Measurements from ENCODE around the gene GGA3.
A peak's percentile ranks its signal among the peaks of the same experiment; 100 is the strongest.
"Not testable (repeated sequence)": the region's sequence is repeated elsewhere in the genome, so short reads cannot be mapped to it uniquely, and the experiment has no call there.

GGA3 gene

GRCh38 chr17:75265614-75266315 is 4.4 kb upstream of the GGA3 start:
- Histone ChIP-seq H3K4me3 (no peak overlapping the region), H3K4me1 (peaks cover 38% of the 10 kb centered on the region), H3K27me3 (no peaks in the 10 kb centered on the region), H3K4me2 (no peak overlapping the region), H3K9me3 (no peaks in the 10 kb centered on the region), H3K9ac (no peak overlapping the region), H4K20me1 (peaks cover 9% of the 10 kb centered on the region; the same call in 1 of the 2 replicates), H3K36me3 (peaks cover 48% of the 10 kb centered on the region), H3K27ac (no peak overlapping the region)
- no peak for TF ChIP-seq Cebpa-rat (IDR thresholded peaks at IDR 0.05)

- H3K9ac ChIP-seq = peak overlapping the region; percentile 96; the same call in 1 of the 2 replicates
- no peaks in the 10 kb centered on the region for H3K9me3 ChIP-seq
- 0 out of 2 replicates have a peak overlapping the region, but pooled peaks have one; percentile 95 for H3K27ac ChIP-seq
- no peaks in the 10 kb centered on the region for H3K27me3 ChIP-seq
- peaks cover 34% of the 10 kb centered on the region for H4K20me1 ChIP-seq
- peaks cover 55% of the 10 kb centered on the region for H3K36me3 ChIP-seq
- H3K4me2 ChIP-seq = peak overlapping the region; percentile 91
- no peak for TF ChIP-seq Cebpa-rat (IDR thresholded peaks at IDR 0.05)
- H3K4me1 ChIP-seq = peaks cover 35% of the 10 kb centered on the region
- peak overlapping the region; percentile 85 for H3K4me3 ChIP-seq
Measured at GRCh38 chr17:75263055-75263454, 1.6 kb upstream of the GGA3 start.

GRCh38 chr17:75262112-75262606 is 753 bp upstream of the GGA3 start:
- H3K4me2 ChIP-seq = peak overlapping the region; percentile 91
- peak overlapping the region; percentile 95 for H3K27ac ChIP-seq
- TF ChIP-seq Cebpa-rat (IDR thresholded peaks at IDR 0.05) = no peak
- H3K36me3 ChIP-seq = peaks cover 48% of the 10 kb centered on the region
- H3K4me3 ChIP-seq = peak overlapping the region; percentile 85
- H3K4me1 ChIP-seq = peaks cover 35% of the 10 kb centered on the region
- H3K9me3 ChIP-seq = no peaks in the 10 kb centered on the region
- no peaks in the 10 kb centered on the region for H3K27me3 ChIP-seq
- H4K20me1 ChIP-seq = peaks cover 34% of the 10 kb centered on the region
- H3K9ac ChIP-seq = peak overlapping the region; percentile 96

- H3K9ac ChIP-seq = peak overlapping the region; percentile 96
- H3K4me1 ChIP-seq = peaks cover 35% of the 10 kb centered on the region
- no peaks in the 10 kb centered on the region for H3K27me3 ChIP-seq
- no peaks in the 10 kb centered on the region for H3K9me3 ChIP-seq
- H4K20me1 ChIP-seq = peaks cover 33% of the 10 kb centered on the region
- TF ChIP-seq Cebpa-rat (IDR thresholded peaks at IDR 0.05) = no peak
- peak overlapping the region; percentile 89 for H3K4me2 ChIP-seq
- H3K4me3 ChIP-seq = peak overlapping the region; percentile 85
- peaks cover 35% of the 10 kb centered on the region for H3K36me3 ChIP-seq
- H3K27ac ChIP-seq = peak overlapping the region; percentile 95
Measured at GRCh38 chr17:75260641-75261335, 618 bp downstream of the GGA3 start.

- not testable (repeated sequence) for H3K9me3 ChIP-seq, H3K27ac ChIP-seq, H3K9ac ChIP-seq, H3K4me3 ChIP-seq, H3K27me3 ChIP-seq, H3K4me2 ChIP-seq, H3K36me3 ChIP-seq
- peaks cover 56% of the 10 kb centered on the region for H4K20me1 ChIP-seq
- peaks cover 19% of the 10 kb centered on the region for H3K4me1 ChIP-seq
Measured at GRCh38 chr17:75257228-75257627, 4.2 kb downstream of the GGA3 start.

- not testable (repeated sequence) for H3K36me3 ChIP-seq, H3K4me2 ChIP-seq, H3K4me3 ChIP-seq, H3K27ac ChIP-seq, H3K9ac ChIP-seq, H3K9me3 ChIP-seq, H3K27me3 ChIP-seq
- Histone ChIP-seq H4K20me1 (peaks cover 67% of the 10 kb centered on the region), H3K4me1 (peaks cover 29% of the 10 kb centered on the region)
Measured at GRCh38 chr17:75255954-75256698, 5.3 kb downstream of the GGA3 start.

- Histone ChIP-seq H3K36me3 (peaks cover 7% of the 10 kb centered on the region), H3K4me1 (peaks cover 38% of the 10 kb centered on the region), H3K4me2 (peak overlapping the region; percentile 85), H3K9me3 (no peaks in the 10 kb centered on the region), H4K20me1 (peaks cover 71% of the 10 kb centered on the region), H3K27ac (no peak overlapping the region; the same call in 1 of the 2 replicates), H3K4me3 (no peak overlapping the region), H3K9ac (no peak overlapping the region; the same call in 1 of the 2 replicates), H3K27me3 (no peaks in the 10 kb centered on the region)
- no peak for TF ChIP-seq Cebpa-rat (IDR thresholded peaks at IDR 0.05)
Measured at GRCh38 chr17:75252039-75252816, 9.2 kb downstream of the GGA3 start.

GRCh38 chr17:75250009-75250471 is 11.4 kb downstream of the GGA3 start:
- Histone ChIP-seq H3K27ac (peak overlapping the region; percentile 61), H3K9me3 (no peaks in the 10 kb centered on the region), H3K4me3 (no peak overlapping the region), H3K9ac (peak overlapping the region; percentile 69), H3K4me1 (peaks cover 55% of the 10 kb centered on the region), H3K4me2 (peak overlapping the region; percentile 85), H3K27me3 (no peaks in the 10 kb centered on the region), H4K20me1 (peaks cover 80% of the 10 kb centered on the region), H3K36me3 (peaks cover 27% of the 10 kb centered on the region)
- no peak for TF ChIP-seq Cebpa-rat (IDR thresholded peaks at IDR 0.05)

- Histone ChIP-seq H3K27me3 (no peaks in the 10 kb centered on the region), H3K4me2 (peak overlapping the region; percentile 85), H3K27ac (peak overlapping the region; percentile 61), H4K20me1 (peaks cover 78% of the 10 kb centered on the region), H3K9ac (peak overlapping the region; percentile 69), H3K9me3 (no peaks in the 10 kb centered on the region), H3K4me3 (no peak overlapping the region), H3K4me1 (peaks cover 59% of the 10 kb centered on the region), H3K36me3 (peaks cover 30% of the 10 kb centered on the region)
- no peak for TF ChIP-seq Cebpa-rat (IDR thresholded peaks at IDR 0.05)
Measured at GRCh38 chr17:75249564-75249963, 11.8 kb downstream of the GGA3 start.
